MCF 10A (cell line): Measurements from ENCODE around the gene ODAD3. TPM values are rescaled to one million over a fixed set of nuclear protein-coding genes. Genes with fewer than 3 reads are reported as not detected.

Source experiments
- BruUV-seq: library from RNA; stranded (reverse); fragments of 400-500 nt; replicated peaks from 2 replicates; lab custom pipeline; 2021; lab: Mats Ljungman, UMichigan
- CTCF ChIA-PET: fragments of 300-600 bp; sonication (Branson Sonifier 250); formaldehyde crosslinking; extraction: SDS; loops from one replicate; lab custom pipeline; 2021; ENCODE audit warnings: antibody characterized with exemption, inconsistent platforms; lab: Yijun Ruan, JAX
- POLR2A ChIA-PET: fragments of 300-600, 350-650 bp; sonication (Branson Sonifier 250); formaldehyde crosslinking; extraction: SDS; loops from one replicate; lab custom pipeline; 2020; ENCODE audit warnings: antibody characterized with exemption, inconsistent platforms; lab: Yijun Ruan, JAX
- DNase-seq: peaks from one replicate; pipeline ENCODE4 v3.0.0-alpha.2; 2018; ENCODE audit not compliant: unreplicated experiment
- H3K27ac Mint-ChIP-seq: one replicate; pipeline ENCODE4 v1.8.0; 2022; ENCODE audit warnings: mild to moderate bottlenecking, low read depth, mixed read lengths; ENCODE audit not compliant: unreplicated experiment
- H3K27me3 Mint-ChIP-seq: one replicate; pipeline ENCODE4 v1.8.0; 2022; ENCODE audit warnings: mixed read lengths; ENCODE audit not compliant: insufficient read depth, unreplicated experiment
- H3K36me3 Mint-ChIP-seq: one replicate; pipeline ENCODE4 v1.8.0; 2022; ENCODE audit warnings: mild to moderate bottlenecking, moderate library complexity, mixed read lengths; ENCODE audit not compliant: insufficient read depth, unreplicated experiment
- H3K4me1 Mint-ChIP-seq: one replicate; pipeline ENCODE4 v1.8.0; 2022; ENCODE audit warnings: mixed read lengths; ENCODE audit not compliant: insufficient read depth, unreplicated experiment
- H3K4me3 Mint-ChIP-seq: one replicate; pipeline ENCODE4 v1.8.0; 2022; ENCODE audit warnings: mild to moderate bottlenecking, moderate library complexity, mixed read lengths; ENCODE audit not compliant: unreplicated experiment
- H3K9me3 Mint-ChIP-seq: one replicate; pipeline ENCODE4 v1.8.0; 2022; ENCODE audit warnings: mixed read lengths; ENCODE audit not compliant: unreplicated experiment
- intact Hi-C: fragments of 100-400 bp; cut with micrococcal nuclease; formaldehyde crosslinking; loops from 2 replicates; pipeline ENCODE4 v1.14.1; 2022
- total RNA-seq: library from RNA; stranded (reverse); gene quantifications from 2 replicates; pipeline ENCODE4 v1.2.3, GENCODE V29; 2022
- TF ChIP-seq, protein P1 (sequence below): fragments of 200-600 bp; IDR thresholded peaks from one replicate; pipeline ENCODE4 v1.8.0; 2022; ENCODE audit warnings: antibody characterized with exemption, mild to moderate bottlenecking; ENCODE audit not compliant: unreplicated experiment

ODAD3 gene
- total RNA-seq, 1 experiment from 2014 or later = 0.30 TPM

DNA sequence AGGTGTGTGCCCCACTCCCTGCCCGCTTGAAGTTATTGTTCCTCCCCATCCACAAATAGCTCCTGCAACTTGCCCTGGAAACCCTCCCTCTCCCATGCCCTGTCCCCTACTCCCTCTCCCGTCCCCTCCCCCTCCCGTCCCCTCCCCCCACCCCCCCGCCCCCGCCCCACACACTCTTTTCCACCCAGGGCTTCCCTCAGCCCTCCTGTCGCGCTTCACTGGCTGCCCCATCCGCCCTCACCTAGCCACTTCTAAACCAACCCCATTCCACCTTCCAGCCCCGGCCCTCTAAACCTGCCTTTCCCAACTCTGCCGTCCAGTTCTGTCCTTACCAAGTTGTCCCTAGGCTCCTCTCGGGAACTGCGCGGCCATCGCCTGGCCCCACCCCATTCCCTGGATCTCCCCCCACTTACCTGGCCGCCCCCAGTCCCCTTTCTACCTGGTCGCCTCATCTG is 16.8 kb downstream of the ODAD3 start:
- H3K27me3 Mint-ChIP-seq = peaks cover 3% of the 10 kb centered on the region
- no peak overlapping the region for H3K27ac Mint-ChIP-seq
- no peaks in the 10 kb centered on the region for H3K4me1 Mint-ChIP-seq
- intact Hi-C loops = no loop called here
- H3K36me3 Mint-ChIP-seq = no peaks in the 10 kb centered on the region
- no peaks in the 10 kb centered on the region for H3K9me3 Mint-ChIP-seq
- no peak overlapping the region for H3K4me3 Mint-ChIP-seq
- BruUV-seq = no TSS peak
- CTCF ChIA-PET = interaction anchor here (0.6 to 1.1 kb wide), 3 partner anchors 11 to 1193 kb away, joined by 3 to 4 read pairs (median 3); partner anchors contain the start of genes TSPAN16 and ZNF791
- no peak for DNase-seq
- POLR2A ChIA-PET = no interaction called here
- TF ChIP-seq, protein P1, sequence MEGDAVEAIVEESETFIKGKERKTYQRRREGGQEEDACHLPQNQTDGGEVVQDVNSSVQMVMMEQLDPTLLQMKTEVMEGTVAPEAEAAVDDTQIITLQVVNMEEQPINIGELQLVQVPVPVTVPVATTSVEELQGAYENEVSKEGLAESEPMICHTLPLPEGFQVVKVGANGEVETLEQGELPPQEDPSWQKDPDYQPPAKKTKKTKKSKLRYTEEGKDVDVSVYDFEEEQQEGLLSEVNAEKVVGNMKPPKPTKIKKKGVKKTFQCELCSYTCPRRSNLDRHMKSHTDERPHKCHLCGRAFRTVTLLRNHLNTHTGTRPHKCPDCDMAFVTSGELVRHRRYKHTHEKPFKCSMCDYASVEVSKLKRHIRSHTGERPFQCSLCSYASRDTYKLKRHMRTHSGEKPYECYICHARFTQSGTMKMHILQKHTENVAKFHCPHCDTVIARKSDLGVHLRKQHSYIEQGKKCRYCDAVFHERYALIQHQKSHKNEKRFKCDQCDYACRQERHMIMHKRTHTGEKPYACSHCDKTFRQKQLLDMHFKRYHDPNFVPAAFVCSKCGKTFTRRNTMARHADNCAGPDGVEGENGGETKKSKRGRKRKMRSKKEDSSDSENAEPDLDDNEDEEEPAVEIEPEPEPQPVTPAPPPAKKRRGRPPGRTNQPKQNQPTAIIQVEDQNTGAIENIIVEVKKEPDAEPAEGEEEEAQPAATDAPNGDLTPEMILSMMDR = no peak

DNA sequence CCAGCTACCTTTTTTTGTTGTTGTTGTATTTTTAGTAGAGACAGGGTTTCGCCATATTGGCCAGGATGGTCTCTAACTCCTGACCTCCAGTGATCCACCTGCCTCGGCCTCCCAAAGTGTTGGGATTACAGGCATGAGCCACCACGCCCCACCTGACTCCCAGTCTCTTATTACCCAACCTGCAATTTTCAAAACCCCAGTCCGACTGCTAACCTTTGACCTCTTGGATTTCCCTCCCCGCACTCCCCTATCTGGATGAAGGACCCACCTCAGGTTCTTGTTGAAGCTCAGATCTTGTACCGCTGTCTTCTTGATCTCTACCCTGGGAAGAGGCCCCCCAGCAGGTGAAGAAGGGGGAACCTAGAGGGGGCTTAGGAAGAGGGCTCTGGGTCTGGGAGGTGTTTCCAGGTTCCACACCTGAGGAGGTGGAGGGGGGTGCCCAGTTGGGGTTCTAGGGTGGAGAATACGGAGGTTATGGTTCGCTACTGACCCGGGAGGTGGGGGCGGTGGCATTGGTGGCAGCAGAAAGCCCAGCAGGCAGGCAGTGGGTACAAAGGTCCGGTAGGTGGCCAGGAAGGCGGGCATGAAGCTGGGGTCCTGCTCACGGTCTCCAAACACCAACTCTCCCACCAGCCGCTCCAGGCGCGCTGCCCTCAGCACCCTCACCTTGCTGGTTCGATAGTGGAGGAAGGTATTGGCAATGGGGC is 18.4 kb downstream of the ODAD3 start:
- H3K4me3 Mint-ChIP-seq = no peak overlapping the region
- TF ChIP-seq, protein P1 = no peak

DNA sequence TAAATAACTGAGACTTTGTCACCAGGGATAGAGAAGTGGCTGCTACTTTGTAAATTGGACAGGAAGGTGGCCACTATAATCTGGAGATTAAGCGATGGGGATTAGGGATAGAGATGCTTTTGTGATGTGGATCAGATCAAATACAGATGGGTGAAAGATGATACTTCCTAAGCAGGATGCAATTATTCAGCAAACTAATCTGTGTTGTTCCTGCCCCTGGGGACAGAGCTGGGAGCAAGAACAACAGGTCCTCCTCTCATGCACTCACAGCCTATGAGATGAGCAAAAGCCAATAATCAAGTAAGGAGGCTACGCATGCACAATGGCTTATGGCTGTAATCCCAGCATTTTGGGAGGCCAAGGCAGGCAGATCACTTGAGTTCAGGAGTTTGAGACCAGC is 20.4 kb downstream of the ODAD3 start:
- BruUV-seq = no TSS peak
- H3K27me3 Mint-ChIP-seq = no peaks in the 10 kb centered on the region
- DNase-seq = no peak
- no peak overlapping the region for H3K4me3 Mint-ChIP-seq
- no peaks in the 10 kb centered on the region for H3K36me3 Mint-ChIP-seq
- H3K9me3 Mint-ChIP-seq = no peaks in the 10 kb centered on the region
- ChIA-PET POLR2A (no interaction called here), CTCF (no interaction called here)
- no peak overlapping the region for H3K27ac Mint-ChIP-seq
- H3K4me1 Mint-ChIP-seq = no peaks in the 10 kb centered on the region
- TF ChIP-seq, protein P1 = no peak
- intact Hi-C loops = no loop called here

More for the DNA sequence above, 18.4 kb downstream of the ODAD3 start:
- Mint-ChIP-seq H3K36me3 (no peaks in the 10 kb centered on the region), H3K9me3 (no peaks in the 10 kb centered on the region), H3K4me1 (no peaks in the 10 kb centered on the region), H3K27ac (no peak overlapping the region), H3K27me3 (no peaks in the 10 kb centered on the region)
- intact Hi-C loops = no loop called here
- ChIA-PET POLR2A (interaction anchor here (0.7 kb wide), 1 partner anchor 61 kb away, joined by 3 read pairs; no protein-coding TSS in a partner anchor), CTCF (no interaction called here)
- DNase-seq = no peak
- BruUV-seq = no TSS peak

DNA sequence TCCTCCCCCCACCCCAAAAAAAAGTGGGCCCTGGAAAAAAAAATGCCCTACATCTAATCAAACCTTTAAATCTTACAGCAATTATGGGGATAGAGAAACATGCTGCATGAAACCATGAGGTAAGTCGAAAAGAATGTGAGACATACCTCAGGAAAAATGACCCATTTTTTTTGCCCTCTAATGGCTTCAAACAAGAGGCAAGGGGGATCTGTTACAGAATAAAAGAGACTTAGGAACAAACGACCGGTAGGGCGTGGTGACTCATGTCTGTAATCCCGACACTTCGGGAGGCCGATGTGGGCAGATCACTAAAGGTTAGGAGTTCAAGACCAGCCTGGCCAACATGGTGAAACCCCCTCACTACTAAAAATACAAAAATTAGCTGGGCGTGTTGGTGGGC is 24.2 kb downstream of the ODAD3 start:
- Mint-ChIP-seq H3K4me3 (no peak overlapping the region), H3K27ac (no peak overlapping the region), H3K27me3 (no peaks in the 10 kb centered on the region), H3K36me3 (no peaks in the 10 kb centered on the region), H3K9me3 (no peaks in the 10 kb centered on the region), H3K4me1 (no peaks in the 10 kb centered on the region)
- no peak for DNase-seq
- TF ChIP-seq, protein P1 = no peak
- POLR2A ChIA-PET = no interaction called here
- CTCF ChIA-PET = no interaction called here
- no TSS peak for BruUV-seq
- intact Hi-C loops = no loop called here
